GM23338 (cell line): ENCODE results near the gene TFEB. TPM values are rescaled to one million over a fixed set of nuclear protein-coding genes. Genes with fewer than 3 reads are reported as not detected.

Source experiments
- ATAC-seq: fragments of 200-7000 bp; cut with Tn5 transposase; 3 replicates; pipeline ENCODE4 v1.9.1; 2020
- DNase-seq: peaks from one replicate; pipeline ENCODE4 v3.0.0-alpha.2; 2015; ENCODE audit warnings: low spot score
- H2AFZ ChIP-seq: fragments of 200-600 bp; sonication (generic); 2 replicates; pipeline ENCODE4 v1.8.0; 2016; ENCODE audit warnings: antibody characterized with exemption, mild to moderate bottlenecking, moderate library complexity
- H3F3A ChIP-seq: fragments of 200-600 bp; sonication (generic); replicated peaks from 2 replicates; pipeline ENCODE4 v1.8.0; 2017; ENCODE audit warnings: antibody characterized with exemption, mixed run types, low read depth
- H3K27ac ChIP-seq: fragments of 200-600 bp; sonication (generic); 2 replicates; pipeline ENCODE4 v1.6.1; 2016; ENCODE audit warnings: low read depth
- H3K27me3 ChIP-seq: fragments of 200-600 bp; sonication (generic); 2 replicates; pipeline ENCODE4 v1.8.0; 2016; ENCODE audit warnings: mild to moderate bottlenecking, mixed run types, moderate library complexity; ENCODE audit not compliant: insufficient read depth
- H3K36me3 ChIP-seq: fragments of 200-600 bp; sonication (generic); 2 replicates; pipeline ENCODE4 v1.8.0; 2016; ENCODE audit warnings: mild to moderate bottlenecking; ENCODE audit not compliant: insufficient read depth
- H3K4me1 ChIP-seq: fragments of 200-600 bp; sonication (generic); 2 replicates; pipeline ENCODE4 v1.8.0; 2016; ENCODE audit warnings: mild to moderate bottlenecking, moderate library complexity; ENCODE audit not compliant: insufficient read depth
- H3K4me2 ChIP-seq: fragments of 200-600 bp; sonication (generic); 2 replicates; pipeline ENCODE4 v1.7.1; 2017; ENCODE audit warnings: mixed run types
- H3K4me3 ChIP-seq: fragments of 200-600 bp; sonication (generic); 2 replicates; pipeline ENCODE4 v1.6.1; 2016; ENCODE audit warnings: mixed run types
- H3K79me2 ChIP-seq: fragments of 200-600 bp; sonication (generic); replicated peaks from 2 replicates; pipeline ENCODE4 v1.8.0; 2017; ENCODE audit warnings: mild to moderate bottlenecking; ENCODE audit not compliant: insufficient read depth
- H3K9me2 ChIP-seq: fragments of 200-600 bp; sonication (generic); 2 replicates; pipeline ENCODE4 v1.8.0; 2017; ENCODE audit not compliant: insufficient read depth
- H4K20me1 ChIP-seq: fragments of 200-600 bp; sonication (generic); replicated peaks from 2 replicates; pipeline ENCODE4 v1.8.0; 2017; ENCODE audit warnings: mild to moderate bottlenecking; ENCODE audit not compliant: insufficient read depth
- H3K27ac Mint-ChIP-seq: 2 replicates; pipeline ENCODE4 v1.8.0; 2020; ENCODE audit warnings: inconsistent platforms, mild to moderate bottlenecking, moderate library complexity, mixed read lengths
- H3K27me3 Mint-ChIP-seq: 3 replicates; pipeline ENCODE4 v1.8.0; 2022; ENCODE audit warnings: low read depth, mild to moderate bottlenecking, moderate library complexity, mixed read lengths, inconsistent platforms; ENCODE audit not compliant: insufficient read depth, poor library complexity
- H3K36me3 Mint-ChIP-seq: 3 replicates; pipeline ENCODE4 v1.8.0; 2021; ENCODE audit warnings: low read depth, mild to moderate bottlenecking, inconsistent platforms, moderate library complexity, mixed read lengths
- H3K4me1 Mint-ChIP-seq: 3 replicates; pipeline ENCODE4 v1.8.0; 2020; ENCODE audit warnings: mild to moderate bottlenecking, inconsistent platforms, mixed read lengths
- H3K4me3 Mint-ChIP-seq: 3 replicates; pipeline ENCODE4 v1.8.0; 2021; ENCODE audit warnings: moderate library complexity, mild to moderate bottlenecking, inconsistent platforms, mixed read lengths
- H3K9me3 Mint-ChIP-seq: 3 replicates; pipeline ENCODE4 v1.8.0; 2020; ENCODE audit warnings: moderate library complexity, mild to moderate bottlenecking, inconsistent platforms, mixed read lengths
- CREB1 ChIP-seq: fragments of 250-450 bp; sonication (Bioruptor Pico); IDR thresholded peaks from 2 replicates; pipeline ENCODE4 v1.5.0; 2020; ENCODE audit warnings: low read depth, mild to moderate bottlenecking, moderate library complexity
- ETS1 ChIP-seq: IDR thresholded peaks from 2 replicates; pipeline ENCODE4 v1.6.1; 2016; ENCODE audit warnings: antibody characterized with exemption
- EZH2 ChIP-seq: fragments of 200-600 bp; sonication (generic); IDR thresholded peaks from one replicate; pipeline ENCODE4 v1.8.0; 2017; ENCODE audit warnings: antibody characterized with exemption, mild to moderate bottlenecking, low read depth; ENCODE audit not compliant: unreplicated experiment
- EZH2phosphoT487 ChIP-seq: fragments of 200-600 bp; sonication (generic); IDR thresholded peaks from one replicate; pipeline ENCODE4 v1.8.1; 2018; ENCODE audit warnings: antibody characterized with exemption; ENCODE audit not compliant: unreplicated experiment
- JUNB ChIP-seq: IDR thresholded peaks from one replicate; pipeline ENCODE4 v1.6.1; 2016; ENCODE audit warnings: antibody characterized with exemption; ENCODE audit not compliant: unreplicated experiment
- POLR2AphosphoS5 ChIP-seq: IDR thresholded peaks from 2 replicates; pipeline ENCODE4 v1.6.1; 2016; ENCODE audit warnings: antibody characterized with exemption, low read depth
- REST ChIP-seq: IDR thresholded peaks from one replicate; pipeline ENCODE4 v1.6.1; 2018; ENCODE audit warnings: antibody characterized with exemption; ENCODE audit not compliant: unreplicated experiment
- ZNF331 ChIP-seq: fragments of 250-450 bp; sonication (Bioruptor Pico); IDR thresholded peaks from 2 replicates; pipeline ENCODE4 v1.5.0; 2020; ENCODE audit warnings: low read depth, mild to moderate bottlenecking, moderate library complexity
- polyA plus RNA-seq: library from polyadenylated mRNA; unstranded; fragments of >200 nt; fragmentation: Nextera tagmentation; extraction: Ambion mirVana; gene quantifications from 2 replicates; pipeline ENCODE4 v1.2.1, GENCODE V29; 2016
- total RNA-seq: library from RNA; depleted of rRNA; stranded (reverse); fragments of >200 nt; shearing (Covaris generic); gene quantifications from 2 replicates; pipeline ENCODE4 v1.2.3, GENCODE V29; 2014
- TF ChIP-seq, protein P1 (sequence below), 2 experiments: fragments of 200-600 bp in 1 of 2; sonication (generic) in 1 of 2; conservative IDR thresholded peaks; 2 replicates each; pipeline versions ENCODE4 v1.5.1 to v1.6.1; 2016 to 2017; ENCODE audit warnings: antibody characterized with exemption in 2 of 2, low read depth in 2 of 2, mild to moderate bottlenecking in 2 of 2, moderate library complexity in 1 of 2

Gene TFEB
- total and polyA plus RNA-seq, 2 experiments from 2014 or later, result 1.3 to 4.3 TPM

GRCh38 chr6:41643899-41644269 is 91.5 kb downstream of the TFEB start:
- TF ChIP-seq CREB1 (CRISPR knock-in tag) (no peak), JUNB (no peak), EZH2 (no peak), ETS1 (no peak), REST (no peak), ZNF331 (CRISPR knock-in tag) (no peak), POLR2AphosphoS5 (no peak), EZH2phosphoT487 (no peak)
- TF ChIP-seq, protein P1, sequence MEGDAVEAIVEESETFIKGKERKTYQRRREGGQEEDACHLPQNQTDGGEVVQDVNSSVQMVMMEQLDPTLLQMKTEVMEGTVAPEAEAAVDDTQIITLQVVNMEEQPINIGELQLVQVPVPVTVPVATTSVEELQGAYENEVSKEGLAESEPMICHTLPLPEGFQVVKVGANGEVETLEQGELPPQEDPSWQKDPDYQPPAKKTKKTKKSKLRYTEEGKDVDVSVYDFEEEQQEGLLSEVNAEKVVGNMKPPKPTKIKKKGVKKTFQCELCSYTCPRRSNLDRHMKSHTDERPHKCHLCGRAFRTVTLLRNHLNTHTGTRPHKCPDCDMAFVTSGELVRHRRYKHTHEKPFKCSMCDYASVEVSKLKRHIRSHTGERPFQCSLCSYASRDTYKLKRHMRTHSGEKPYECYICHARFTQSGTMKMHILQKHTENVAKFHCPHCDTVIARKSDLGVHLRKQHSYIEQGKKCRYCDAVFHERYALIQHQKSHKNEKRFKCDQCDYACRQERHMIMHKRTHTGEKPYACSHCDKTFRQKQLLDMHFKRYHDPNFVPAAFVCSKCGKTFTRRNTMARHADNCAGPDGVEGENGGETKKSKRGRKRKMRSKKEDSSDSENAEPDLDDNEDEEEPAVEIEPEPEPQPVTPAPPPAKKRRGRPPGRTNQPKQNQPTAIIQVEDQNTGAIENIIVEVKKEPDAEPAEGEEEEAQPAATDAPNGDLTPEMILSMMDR (conservative IDR thresholded peaks at IDR 0.05; ENCODE audit: low read depth in 2 of 2), result no peak
- Histone ChIP-seq H3F3A (no peaks in the 10 kb centered on the region), H3K27ac (no peak overlapping the region), H3K4me3 (no peak overlapping the region; the same call in 1 of the 2 replicates), H3K36me3 (no peaks in the 10 kb centered on the region), H3K27me3 (peaks cover 46% of the 10 kb centered on the region), H2AFZ (no peak overlapping the region), H4K20me1 (peaks cover 6% of the 10 kb centered on the region; the same call in 1 of the 2 replicates), H3K9me2 (no peaks in the 10 kb centered on the region), H3K4me1 (peaks cover 48% of the 10 kb centered on the region), H3K79me2 (peaks cover 9% of the 10 kb centered on the region; the same call in 1 of the 2 replicates), H3K4me2 (peak overlapping the region; percentile 70)
- DNase-seq, result no peak
- Mint-ChIP-seq H3K36me3 (peaks cover 42% of the 10 kb centered on the region), H3K9me3 (no peaks in the 10 kb centered on the region), H3K4me1 (peaks cover 61% of the 10 kb centered on the region), H3K27me3 (peaks cover 32% of the 10 kb centered on the region), H3K4me3 (no peak overlapping the region), H3K27ac (no peak overlapping the region)
- ATAC-seq, result no peak
